ENCODE data around the gene WDR87.

DNA sequence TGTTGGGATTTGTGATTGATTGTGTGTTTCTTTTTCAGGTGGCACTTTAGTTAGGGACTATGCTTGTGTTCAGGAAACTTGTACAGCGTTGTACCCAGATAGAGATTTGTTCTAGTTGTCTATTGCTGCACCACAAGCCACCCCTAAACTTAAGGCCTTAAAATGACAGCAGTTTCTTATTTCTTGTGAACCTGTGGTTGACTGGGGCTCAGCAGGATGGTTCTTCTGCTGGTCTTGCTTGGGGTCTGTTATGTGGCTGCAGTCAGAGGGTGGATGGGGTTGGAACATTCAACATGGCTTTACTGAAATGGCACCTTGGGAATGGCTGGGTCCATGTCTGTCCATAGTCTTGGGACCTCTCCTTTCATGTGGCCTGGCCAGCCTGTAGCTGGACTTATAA lies 28.9 kb upstream of the WDR87 start:
- TF ChIP-seq, protein P1, sequence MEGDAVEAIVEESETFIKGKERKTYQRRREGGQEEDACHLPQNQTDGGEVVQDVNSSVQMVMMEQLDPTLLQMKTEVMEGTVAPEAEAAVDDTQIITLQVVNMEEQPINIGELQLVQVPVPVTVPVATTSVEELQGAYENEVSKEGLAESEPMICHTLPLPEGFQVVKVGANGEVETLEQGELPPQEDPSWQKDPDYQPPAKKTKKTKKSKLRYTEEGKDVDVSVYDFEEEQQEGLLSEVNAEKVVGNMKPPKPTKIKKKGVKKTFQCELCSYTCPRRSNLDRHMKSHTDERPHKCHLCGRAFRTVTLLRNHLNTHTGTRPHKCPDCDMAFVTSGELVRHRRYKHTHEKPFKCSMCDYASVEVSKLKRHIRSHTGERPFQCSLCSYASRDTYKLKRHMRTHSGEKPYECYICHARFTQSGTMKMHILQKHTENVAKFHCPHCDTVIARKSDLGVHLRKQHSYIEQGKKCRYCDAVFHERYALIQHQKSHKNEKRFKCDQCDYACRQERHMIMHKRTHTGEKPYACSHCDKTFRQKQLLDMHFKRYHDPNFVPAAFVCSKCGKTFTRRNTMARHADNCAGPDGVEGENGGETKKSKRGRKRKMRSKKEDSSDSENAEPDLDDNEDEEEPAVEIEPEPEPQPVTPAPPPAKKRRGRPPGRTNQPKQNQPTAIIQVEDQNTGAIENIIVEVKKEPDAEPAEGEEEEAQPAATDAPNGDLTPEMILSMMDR (IDR thresholded peaks at IDR 0.05): no peak
- TF ChIP-seq POLR2A (IDR thresholded peaks at IDR 0.05): no peak
